WTC11 (cell line): ENCODE results near the gene FAH.
"Not testable (repeated sequence)": the region's sequence is repeated elsewhere in the genome, so short reads cannot be mapped to it uniquely, and the experiment has no call there.

Experiments
- CTCF ChIP-seq: fragments of 200-600 bp; IDR thresholded peaks from 2 replicates; pipeline ENCODE4 v1.8.0; 2022; ENCODE audit warnings: antibody characterized with exemption
- E2F1 ChIP-seq: sonication (generic); formaldehyde crosslinking; IDR thresholded peaks from 2 replicates; pipeline ENCODE4 v1.8.0; 2022; ENCODE audit warnings: mild to moderate bottlenecking, missing genetic modification reagents
- NFATC4 ChIP-seq: fragments of 250-450 bp; sonication (Bioruptor Pico); IDR thresholded peaks from 2 replicates; pipeline ENCODE4 v1.9.0; 2021; ENCODE audit warnings: mild to moderate bottlenecking
- SMAD3 ChIP-seq: sonication (generic); formaldehyde crosslinking; IDR thresholded peaks from 2 replicates; pipeline ENCODE4 v1.8.0; 2022; ENCODE audit warnings: missing genetic modification reagents, mild to moderate bottlenecking, borderline replicate concordance
- SP1 ChIP-seq: sonication (generic); formaldehyde crosslinking; conservative IDR thresholded peaks from 2 replicates; pipeline ENCODE4 v1.8.1; 2022; ENCODE audit warnings: missing genetic modification reagents
- TCF7 ChIP-seq: sonication (generic); formaldehyde crosslinking; IDR thresholded peaks from 2 replicates; pipeline ENCODE4 v1.8.0; 2022; ENCODE audit warnings: mild to moderate bottlenecking, low read depth, missing genetic modification reagents, moderate library complexity

- not testable (repeated sequence) for TF ChIP-seq CTCF; E2F1 (CRISPR knock-in tag); NFATC4 (CRISPR knock-in tag); SP1 (CRISPR knock-in tag); TCF7 (CRISPR knock-in tag); SMAD3 (CRISPR knock-in tag)
Observed at GRCh38 chr15:80155378-80156175, 2.8 kb downstream of the FAH start.
